GM18498 (cell line): ENCODE results near the gene AMZ2.
A peak's percentile ranks its signal among the peaks of the same experiment; 100 is the strongest.
"Not testable (repeated sequence)": the region's sequence is repeated elsewhere in the genome, so short reads cannot be mapped to it uniquely, and the experiment has no call there.

Experiments used
- ATAC-seq: cut with Tn5 transposase; IDR thresholded peaks from one replicate; pipeline ENCODE4 v1.9.1; 2021; ENCODE audit warnings: mild to moderate bottlenecking, moderate library complexity; ENCODE audit not compliant: unreplicated experiment

AMZ2 gene

GRCh38 chr17:68247445-68248198 is at the start of gene AMZ2:
TSS of gene AMZ2 (plus strand) at chr17:68248043. CDS start at chr17:68250188, 2,145 bp downstream.
- peak; percentile 89 for ATAC-seq

GRCh38 chr17:68198931-68199836 is 48.7 kb upstream of the AMZ2 start:
- peak; percentile 38 for ATAC-seq

- ATAC-seq: no peak
Observed at GRCh38 chr17:68199837-68200688, 47.8 kb upstream of the AMZ2 start.

- peak; percentile 40 for ATAC-seq
Observed at GRCh38 chr17:68200689-68201417, 47.0 kb upstream of the AMZ2 start.

- ATAC-seq: not testable (repeated sequence)
Observed at GRCh38 chr17:68201418-68201771, 46.4 kb upstream of the AMZ2 start.

- not testable (repeated sequence) for ATAC-seq
Observed at GRCh38 chr17:68202321-68202720, 45.5 kb upstream of the AMZ2 start.

GRCh38 chr17:68204736-68205135 is 43.1 kb upstream of the AMZ2 start:
- no peak for ATAC-seq

GRCh38 chr17:68205251-68205807 is 42.5 kb upstream of the AMZ2 start:
- ATAC-seq: peak; percentile 93

GRCh38 chr17:68205808-68206720 is 41.8 kb upstream of the AMZ2 start:
- ATAC-seq: peak; percentile 37

- ATAC-seq: no peak
Observed at GRCh38 chr17:68207651-68208253, 40.1 kb upstream of the AMZ2 start.

- not testable (repeated sequence) for ATAC-seq
Observed at GRCh38 chr17:68208651-68209050, 39.2 kb upstream of the AMZ2 start.

GRCh38 chr17:68209191-68209900 is 38.5 kb upstream of the AMZ2 start:
- not testable (repeated sequence) for ATAC-seq

- ATAC-seq: no peak
Observed at GRCh38 chr17:68210570-68211315, 37.1 kb upstream of the AMZ2 start.

- ATAC-seq: not testable (repeated sequence)
Observed at GRCh38 chr17:68213428-68214411, 34.1 kb upstream of the AMZ2 start.

- not testable (repeated sequence) for ATAC-seq
Observed at GRCh38 chr17:68215453-68215852, 32.4 kb upstream of the AMZ2 start.

- ATAC-seq: not testable (repeated sequence)
Observed at GRCh38 chr17:68219429-68219828, 28.4 kb upstream of the AMZ2 start.
